Thyroid gland (tissue), 4 donors: ENCODE measurements around the gene PLXDC2.

ENCODE experiments used
- POLR2A ChIP-seq, 2 donors: fragments of 450-650 bp; IDR thresholded peaks; one replicate each; pipeline ENCODE4 v1.6.1; 2017; ENCODE audit warnings: antibody characterized with exemption in 2 of 2, mild to moderate bottlenecking in 2 of 2, moderate library complexity in 1 of 2
- TF ChIP-seq, protein P1 (sequence below), 6 experiments: fragments of 200-600 bp in 3 of 6; fragments of 450-650 bp in 3 of 6; sonication (generic) in 3 of 6; IDR thresholded peaks; one replicate each; pipeline ENCODE4 v1.5.1; 2016 to 2019; ENCODE audit warnings: antibody characterized with exemption in 6 of 6, mild to moderate bottlenecking in 2 of 6, inconsistent platforms in 1 of 6, moderate library complexity in 1 of 6

DNA sequence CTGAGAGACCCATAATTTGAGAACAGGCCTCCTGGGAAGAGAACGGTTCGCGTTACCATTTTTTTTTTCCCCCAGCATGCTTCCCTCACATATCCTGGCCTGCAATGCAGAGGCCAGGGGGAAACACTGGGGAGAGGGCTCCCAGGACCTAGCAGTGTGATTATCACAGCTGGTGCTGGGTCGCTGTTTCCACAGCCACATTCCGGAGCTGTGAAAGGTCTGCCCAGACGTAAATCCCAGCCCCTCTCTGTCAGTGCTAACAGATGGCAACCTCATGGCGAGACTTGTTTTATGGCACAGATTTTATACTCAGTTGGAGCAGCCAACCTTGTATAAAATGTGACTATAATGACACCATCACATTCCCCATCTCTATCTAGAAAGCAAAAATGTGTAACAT lies 150.5 kb downstream of the PLXDC2 start:
- TF ChIP-seq, protein P1, sequence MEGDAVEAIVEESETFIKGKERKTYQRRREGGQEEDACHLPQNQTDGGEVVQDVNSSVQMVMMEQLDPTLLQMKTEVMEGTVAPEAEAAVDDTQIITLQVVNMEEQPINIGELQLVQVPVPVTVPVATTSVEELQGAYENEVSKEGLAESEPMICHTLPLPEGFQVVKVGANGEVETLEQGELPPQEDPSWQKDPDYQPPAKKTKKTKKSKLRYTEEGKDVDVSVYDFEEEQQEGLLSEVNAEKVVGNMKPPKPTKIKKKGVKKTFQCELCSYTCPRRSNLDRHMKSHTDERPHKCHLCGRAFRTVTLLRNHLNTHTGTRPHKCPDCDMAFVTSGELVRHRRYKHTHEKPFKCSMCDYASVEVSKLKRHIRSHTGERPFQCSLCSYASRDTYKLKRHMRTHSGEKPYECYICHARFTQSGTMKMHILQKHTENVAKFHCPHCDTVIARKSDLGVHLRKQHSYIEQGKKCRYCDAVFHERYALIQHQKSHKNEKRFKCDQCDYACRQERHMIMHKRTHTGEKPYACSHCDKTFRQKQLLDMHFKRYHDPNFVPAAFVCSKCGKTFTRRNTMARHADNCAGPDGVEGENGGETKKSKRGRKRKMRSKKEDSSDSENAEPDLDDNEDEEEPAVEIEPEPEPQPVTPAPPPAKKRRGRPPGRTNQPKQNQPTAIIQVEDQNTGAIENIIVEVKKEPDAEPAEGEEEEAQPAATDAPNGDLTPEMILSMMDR (IDR thresholded peaks at IDR 0.05) = no peak
- no peak for TF ChIP-seq POLR2A (IDR thresholded peaks at IDR 0.05)
